GM12891 (cell line): ENCODE results near the gene N4BP2L1.
A peak's percentile ranks its signal among the peaks of the same experiment; 100 is the strongest.

ENCODE experiments used
- DNase-seq: peaks from one replicate; pipeline ENCODE4 v3.0.0; 2011; ENCODE audit warnings: low spot score; ENCODE audit not compliant: insufficient read length
- FAIRE-seq: peaks from 2 replicates; lab custom pipeline; 2011; peaks lifted over from hg19 to GRCh38; lab: Jason Lieb, UNC
- PAX5 ChIP-seq: IDR thresholded peaks from 2 replicates; pipeline ENCODE4 v1.6.1; 2011; ENCODE audit warnings: low read length, moderate library complexity, mild to moderate bottlenecking; ENCODE audit not compliant: insufficient read depth, severe bottlenecking
- POLR2A ChIP-seq: IDR thresholded peaks from 2 replicates; pipeline ENCODE4 v1.6.1; 2011; ENCODE audit warnings: low read depth, low read length, control low read depth
- POLR2AphosphoS5 ChIP-seq: IDR thresholded peaks from 2 replicates; pipeline ENCODE4 v1.6.1; 2011; ENCODE audit warnings: low read depth, low read length, control low read depth
- POU2F2 ChIP-seq: IDR thresholded peaks from 2 replicates; pipeline ENCODE4 v1.6.1; 2011; ENCODE audit warnings: low read depth, mild to moderate bottlenecking, control low read depth, low read length, moderate library complexity
- SPI1 ChIP-seq: IDR thresholded peaks from 2 replicates; pipeline ENCODE4 v1.6.1; 2011; ENCODE audit warnings: low read depth, low read length, control low read depth
- TAF1 ChIP-seq: IDR thresholded peaks from 2 replicates; pipeline ENCODE4 v1.6.1; 2011; ENCODE audit warnings: low read depth, low read length, control low read depth

N4BP2L1 gene

GRCh38 chr13:32438871-32439270, 10.9 kb upstream of the N4BP2L1 start:
- no peak for DNase-seq
- TF ChIP-seq PAX5 (no peak), TAF1 (no peak), POLR2AphosphoS5 (no peak), POU2F2 (no peak), SPI1 (no peak), POLR2A (no peak)
- FAIRE-seq = no peak

- no peak for DNase-seq
- TF ChIP-seq PAX5 (no peak), POU2F2 (no peak), SPI1 (no peak), POLR2A (no peak), POLR2AphosphoS5 (no peak), TAF1 (no peak)
- peak; percentile 64 for FAIRE-seq
Observed at GRCh38 chr13:32432856-32433255, 4.9 kb upstream of the N4BP2L1 start.

DNA sequence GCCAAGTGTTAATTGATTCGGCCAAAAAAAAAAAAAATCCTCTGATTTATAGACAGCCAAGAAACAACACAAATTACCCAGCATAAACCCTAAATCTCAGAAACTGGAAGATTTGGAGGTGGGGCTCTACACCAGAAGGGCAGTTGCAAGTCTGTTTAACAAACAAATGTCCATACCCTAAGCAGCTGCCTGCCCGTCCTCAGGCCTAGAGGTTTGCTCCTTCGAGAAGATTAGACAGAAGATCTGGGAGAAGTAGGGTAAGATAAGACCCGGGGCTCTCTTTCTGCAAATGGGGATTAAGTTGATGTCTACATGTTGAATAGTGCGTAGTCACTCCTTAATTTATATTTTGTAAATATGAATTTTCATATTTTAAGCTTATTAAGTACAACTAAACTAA, 3.4 kb upstream of the N4BP2L1 start:
- FAIRE-seq = no peak
- DNase-seq = no peak
- no peak for TF ChIP-seq TAF1
- no peak for TF ChIP-seq POLR2A
- no peak for TF ChIP-seq POU2F2
- no peak for TF ChIP-seq SPI1
- no peak for TF ChIP-seq PAX5
- TF ChIP-seq POLR2AphosphoS5 = no peak

- no peak for DNase-seq
- no peak for FAIRE-seq
- TF ChIP-seq SPI1 (0 out of 2 replicates have a peak, but pooled peaks have one; percentile 28), TAF1 (no peak), POLR2AphosphoS5 (no peak), POLR2A (no peak), POU2F2 (no peak), PAX5 (no peak)
Observed at GRCh38 chr13:32430018-32430747, 2.3 kb upstream of the N4BP2L1 start.

DNA sequence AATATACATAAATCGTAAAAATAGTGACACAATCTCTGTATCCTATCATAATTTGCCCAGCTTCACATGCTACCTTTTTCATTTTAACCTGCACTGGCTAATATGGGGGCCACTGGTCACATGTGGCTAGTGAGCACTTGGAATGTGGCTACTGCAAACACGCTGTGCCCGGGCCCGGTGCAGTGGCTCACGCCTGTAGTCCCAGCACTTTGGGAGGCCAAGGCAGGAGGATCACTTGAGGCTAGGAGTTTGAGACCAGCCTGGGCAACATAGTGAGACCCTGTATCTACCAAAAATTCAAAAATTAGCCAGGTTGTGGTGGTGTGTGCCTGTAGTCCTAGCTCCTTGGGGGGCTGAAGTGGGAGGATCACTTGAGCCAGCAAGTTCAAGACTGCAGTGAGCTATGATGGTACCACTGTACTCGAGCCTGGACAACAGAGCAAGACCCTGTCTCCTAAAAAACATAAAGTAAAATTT, 1.5 kb upstream of the N4BP2L1 start:
- TF ChIP-seq TAF1 (no peak), PAX5 (no peak), SPI1 (no peak), POLR2A (no peak), POU2F2 (no peak), POLR2AphosphoS5 (no peak)
- DNase-seq (no peak), FAIRE-seq (peak; percentile 20)

DNA sequence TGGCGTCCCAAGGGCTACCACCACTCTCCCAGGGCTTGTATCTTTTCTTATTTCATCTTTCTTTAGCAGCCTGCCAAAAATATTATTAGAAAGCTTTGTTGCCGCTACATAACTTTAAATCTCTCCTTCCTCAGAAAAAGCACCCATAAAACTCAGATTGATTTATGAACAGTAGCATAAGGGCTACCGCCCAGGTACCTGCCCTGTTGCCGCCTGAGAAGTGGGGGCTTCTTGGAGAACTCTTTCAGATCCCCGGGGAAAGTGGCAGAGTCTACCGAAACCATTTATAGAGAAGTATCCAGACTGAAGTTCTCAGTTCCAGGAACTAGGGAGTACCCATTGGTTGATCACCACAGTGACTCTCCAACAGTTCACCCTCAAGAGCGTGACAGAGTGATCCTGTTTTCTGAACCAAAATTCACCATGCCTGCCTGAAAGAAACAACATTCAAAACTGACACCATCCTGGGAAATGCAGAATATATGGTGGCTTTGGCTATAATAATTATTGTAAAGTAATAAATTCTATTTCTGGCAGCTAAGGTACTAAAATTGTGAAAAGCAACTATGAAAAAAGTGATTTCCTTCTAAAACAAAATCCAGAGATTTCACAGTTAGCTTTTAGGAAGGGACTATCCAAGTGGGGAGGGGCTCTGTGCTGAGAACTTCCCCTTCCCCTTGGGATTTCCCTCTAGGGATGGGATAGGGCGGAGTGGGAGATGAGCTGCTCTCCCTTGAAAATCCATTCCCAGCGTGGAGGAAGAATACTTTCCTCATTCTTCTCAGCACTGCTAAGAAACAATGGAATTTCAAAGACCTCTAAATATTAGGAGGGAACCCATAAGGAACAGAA, 877 bp upstream of the N4BP2L1 start:
- peak; percentile 66 for FAIRE-seq
- TF ChIP-seq POLR2A = no peak
- TF ChIP-seq PAX5 = no peak
- no peak for TF ChIP-seq POLR2AphosphoS5
- no peak for TF ChIP-seq POU2F2
- TF ChIP-seq SPI1 = no peak
- TF ChIP-seq TAF1 = peak; percentile 10; the same call in 1 of the 2 replicates
- DNase-seq = no peak

- FAIRE-seq (peak; percentile 51), DNase-seq (no peak)
- TF ChIP-seq POLR2A (no peak), PAX5 (no peak), POU2F2 (no peak), TAF1 (no peak), POLR2AphosphoS5 (no peak), SPI1 (no peak)
Observed at GRCh38 chr13:32426990-32427851, 709 bp downstream of the N4BP2L1 start.

DNA sequence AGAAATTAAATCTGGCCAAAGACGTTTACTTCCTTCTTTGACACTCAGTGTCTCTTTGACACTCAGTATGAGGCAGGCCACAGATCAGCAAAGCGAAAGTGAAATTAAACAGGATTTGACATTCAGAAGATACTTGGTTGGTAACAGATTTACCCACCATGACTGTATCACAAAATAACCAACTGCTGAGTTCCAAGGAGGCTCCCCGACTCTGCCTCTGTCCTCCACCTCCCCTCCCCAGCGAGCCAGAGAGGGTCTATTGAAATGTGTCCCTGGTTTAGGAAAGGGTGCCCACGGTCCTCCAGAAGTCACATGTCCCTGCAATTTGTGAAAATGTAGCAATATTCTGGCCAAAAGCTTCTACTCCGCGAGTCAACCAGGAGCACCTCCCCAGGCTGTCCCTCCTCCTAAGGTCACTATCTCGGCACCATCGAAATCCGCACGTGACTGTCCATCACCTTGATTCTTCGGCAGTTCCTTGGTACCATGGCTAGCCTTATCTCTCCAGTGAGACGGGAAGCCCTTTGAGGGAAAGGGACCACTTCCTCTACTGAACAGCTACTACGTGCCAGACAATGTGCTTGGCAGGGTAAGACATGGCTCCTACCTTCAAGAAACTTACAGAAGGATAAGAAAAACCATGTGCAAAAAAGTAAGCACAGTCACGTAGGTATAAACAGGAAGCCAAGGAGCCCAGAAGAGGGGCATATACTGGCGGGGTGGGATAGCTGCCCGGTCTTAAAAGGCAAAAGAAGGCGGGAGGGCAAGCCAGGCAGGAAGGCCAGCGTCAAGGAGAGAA, 1.5 kb downstream of the N4BP2L1 start:
- FAIRE-seq (peak; percentile 96), DNase-seq (no peak)
- TF ChIP-seq PAX5 (no peak), TAF1 (no peak), POLR2A (peak; percentile 51; the same call in 1 of the 2 replicates), POLR2AphosphoS5 (0 out of 2 replicates have a peak, but pooled peaks have one; percentile 11), POU2F2 (0 out of 2 replicates have a peak, but pooled peaks have one; percentile 15), SPI1 (peak; percentile 78)
